Neuronal stem cell (in vitro differentiated cells): ENCODE measurements around the gene SHMT2.

Experiments
- DNase-seq: peaks from one replicate; pipeline ENCODE4 v3.0.0-alpha.2; 2013; ENCODE audit warnings: low spot score
- H2AFZ ChIP-seq: one replicate; pipeline ENCODE4 v1.6.1; 2013; ENCODE audit warnings: mild to moderate bottlenecking, low read length, inconsistent platforms
- H2AK5ac ChIP-seq: 2 replicates; pipeline ENCODE4 v1.6.1; 2013; ENCODE audit warnings: low read depth, mild to moderate bottlenecking, inconsistent platforms, low read length, moderate library complexity, mixed read lengths
- H2BK120ac ChIP-seq: 2 replicates; pipeline ENCODE4 v1.6.1; 2013; ENCODE audit warnings: low read depth, mild to moderate bottlenecking, inconsistent platforms, low read length, moderate library complexity, mixed read lengths
- H2BK12ac ChIP-seq: one replicate; pipeline ENCODE4 v1.6.1; 2013; ENCODE audit warnings: low read length, inconsistent platforms
- H2BK15ac ChIP-seq: 2 replicates; pipeline ENCODE4 v1.6.1; 2013; ENCODE audit warnings: mild to moderate bottlenecking, low read length, inconsistent platforms, mixed read lengths
- H2BK5ac ChIP-seq: one replicate; pipeline ENCODE4 v1.6.1; 2013; ENCODE audit warnings: inconsistent platforms, mild to moderate bottlenecking, low read length, moderate library complexity
- H3K14ac ChIP-seq: one replicate; pipeline ENCODE4 v1.6.1; 2013; ENCODE audit warnings: low read length, inconsistent platforms
- H3K18ac ChIP-seq: 2 replicates; pipeline ENCODE4 v1.6.1; 2013; ENCODE audit warnings: low read length, inconsistent platforms
- H3K23ac ChIP-seq: 2 replicates; pipeline ENCODE4 v1.6.1; 2013; ENCODE audit warnings: low read depth, mild to moderate bottlenecking, mixed read lengths, low read length, inconsistent platforms; ENCODE audit not compliant: poor library complexity
- H3K27ac ChIP-seq: replicated peaks from 3 replicates; pipeline ENCODE4 v1.5.1; 2013; ENCODE audit warnings: low read length, inconsistent platforms
- H3K27me3 ChIP-seq, 3 experiments: 2 replicates each; pipeline ENCODE4 v1.6.1; 2013; ENCODE audit warnings: low read length in 3 of 3, mild to moderate bottlenecking in 2 of 3, inconsistent platforms in 1 of 3, low read depth in 1 of 3, mixed read lengths in 1 of 3, moderate library complexity in 1 of 3; ENCODE audit not compliant: control insufficient read depth in 3 of 3, insufficient read depth in 3 of 3
- H3K36me3 ChIP-seq, 2 donors: replicated peaks in 1 of 2; 2 replicates each; pipeline ENCODE4 v1.6.1; 2013; ENCODE audit warnings: low read length in 2 of 2; ENCODE audit not compliant: control insufficient read depth in 2 of 2, insufficient read depth in 2 of 2
- H3K4ac ChIP-seq: 2 replicates; pipeline ENCODE4 v1.6.1; 2013; ENCODE audit warnings: inconsistent platforms, mild to moderate bottlenecking, low read length, moderate library complexity
- H3K4me1 ChIP-seq, 2 donors: 1 replicate in 1 of 2; 2 replicates in 1 of 2; pipeline ENCODE4 v1.6.1; 2013; ENCODE audit warnings: low read length in 2 of 2, low read depth in 1 of 2; ENCODE audit not compliant: control insufficient read depth in 2 of 2, insufficient read depth in 1 of 2
- H3K4me2 ChIP-seq: one replicate; pipeline ENCODE4 v1.6.1; 2013; ENCODE audit warnings: mild to moderate bottlenecking, low read length, inconsistent platforms; ENCODE audit not compliant: insufficient read depth, poor library complexity, severe bottlenecking
- H3K4me3 ChIP-seq, 2 donors: 2 replicates each; pipeline ENCODE4 v1.5.1; 2013; ENCODE audit warnings: low read length in 2 of 2, mild to moderate bottlenecking in 2 of 2, inconsistent platforms in 1 of 2, moderate library complexity in 1 of 2
- H3K79me1 ChIP-seq: one replicate; pipeline ENCODE4 v1.6.1; 2013; ENCODE audit warnings: low read depth, mild to moderate bottlenecking, inconsistent platforms, low read length, moderate library complexity
- H3K9ac ChIP-seq: one replicate; pipeline ENCODE4 v1.6.1; 2013; ENCODE audit warnings: mild to moderate bottlenecking, low read depth, low read length, inconsistent platforms; ENCODE audit not compliant: poor library complexity
- H3K9me3 ChIP-seq, 2 donors: replicated peaks in 1 of 2; 2 replicates each; pipeline versions ENCODE3 to v1.6.1; 2013; ENCODE audit warnings: low read length in 2 of 2, mild to moderate bottlenecking in 2 of 2, inconsistent platforms in 1 of 2, low read depth in 1 of 2, mixed read lengths in 1 of 2, moderate library complexity in 1 of 2; ENCODE audit not compliant: control insufficient read depth in 2 of 2, insufficient read depth in 1 of 2
- H4K8ac ChIP-seq: one replicate; pipeline ENCODE4 v1.6.1; 2013; ENCODE audit warnings: low read depth, mild to moderate bottlenecking, inconsistent platforms, low read length, moderate library complexity
- H4K91ac ChIP-seq: one replicate; pipeline ENCODE4 v1.6.1; 2013; ENCODE audit warnings: low read length, low read depth, mild to moderate bottlenecking, inconsistent platforms; ENCODE audit not compliant: poor library complexity
- WGBS, 2 donors: extraction: QIAGEN DNeasy Blood & Tissue Kit; methylation state at CpG; one replicate each; pipeline ENCODE4 v1.1.7; 2013; ENCODE audit warnings: missing lambda C conversion rate in 2 of 2, mixed read lengths in 1 of 2; ENCODE audit not compliant: insufficient read length in 2 of 2, insufficient replicate concordance in 1 of 2; ENCODE audit errors: extremely low coverage in 2 of 2; 5-methylcytosine and 5-hydroxymethylcytosine counted together

Gene SHMT2

GRCh38 chr12:57187222-57188089, 42.1 kb upstream of the SHMT2 start:
- no peak overlapping the region for H3K4ac ChIP-seq
- no CpG with 5 or more reads among the region's 21 CpGs for WGBS, 2 donors

DNA sequence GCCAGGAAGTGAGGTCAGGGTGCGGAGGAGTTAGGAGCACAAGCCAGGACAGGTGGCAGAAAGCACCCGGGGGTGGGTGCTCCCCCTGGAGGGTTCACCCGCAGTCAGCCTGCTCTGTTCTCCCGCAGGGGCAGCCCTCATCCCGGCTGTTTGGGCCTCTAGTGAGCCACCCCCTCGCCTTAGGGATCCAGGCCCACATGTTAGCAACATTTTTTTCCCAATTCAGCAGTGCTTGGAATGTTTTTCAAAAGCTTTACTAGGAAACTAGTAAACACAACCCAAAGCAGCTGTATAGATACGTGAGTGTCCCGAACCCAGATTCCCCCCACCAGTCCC, 41.5 kb upstream of the SHMT2 start:
- Histone ChIP-seq H3K14ac (no peak overlapping the region), H4K91ac (no peak overlapping the region), H3K4me2 (no peak overlapping the region), H4K8ac (no peak overlapping the region), H3K36me3 (peaks cover 90 to 100% of the 10 kb centered on the region in 2 donors), H2AFZ (no peak overlapping the region), H3K18ac (no peak overlapping the region), H3K4me1 (no peaks in the 10 kb centered on the region), H2BK12ac (no peak overlapping the region), H3K9ac (no peak overlapping the region), H3K9me3 (peaks cover 0 to 7% of the 10 kb centered on the region in 2 donors), H2BK120ac (no peak overlapping the region), H3K79me1 (peaks cover 13% of the 10 kb centered on the region), H3K4me3 (no peak overlapping the region), H3K23ac (no peak overlapping the region), H2AK5ac (no peak overlapping the region), H3K4ac (no peak overlapping the region), H2BK15ac (no peak overlapping the region), H3K27ac (no peak overlapping the region), H3K27me3 (no peaks in the 10 kb centered on the region), H2BK5ac (no peak overlapping the region)
- no peak for DNase-seq
- WGBS, 2 donors = no CpG with 5 or more reads among the region's 8 CpGs

More at GRCh38 chr12:57187222-57188089, 42.1 kb upstream of the SHMT2 start:
- no peak overlapping the region for H2AK5ac ChIP-seq
- H4K91ac ChIP-seq = no peak overlapping the region
- no peak overlapping the region for H2BK12ac ChIP-seq
- H2BK5ac ChIP-seq = no peak overlapping the region
- H3K4me3 ChIP-seq = no peak overlapping the region
- no peak overlapping the region for H3K14ac ChIP-seq
- H3K4me2 ChIP-seq = no peak overlapping the region
- no peaks in the 10 kb centered on the region for H3K4me1 ChIP-seq
- no peak overlapping the region for H4K8ac ChIP-seq
- DNase-seq = no peak
- H3K23ac ChIP-seq = no peak overlapping the region
- H3K79me1 ChIP-seq = peaks cover 13% of the 10 kb centered on the region
- H3K27ac ChIP-seq = no peak overlapping the region
- H3K18ac ChIP-seq = no peak overlapping the region
- no peak overlapping the region for H2BK15ac ChIP-seq
- peaks cover 84 to 98% of the 10 kb centered on the region in 2 donors for H3K36me3 ChIP-seq
- H3K27me3 ChIP-seq = no peaks in the 10 kb centered on the region
- H3K9ac ChIP-seq = no peak overlapping the region
- H2BK120ac ChIP-seq = no peak overlapping the region
- no peak overlapping the region for H2AFZ ChIP-seq
- peaks cover 0 to 7% of the 10 kb centered on the region in 2 donors for H3K9me3 ChIP-seq

GRCh38 chr12:57190037-57190436, 39.5 kb upstream of the SHMT2 start:
- Histone ChIP-seq H3K27ac (no peak overlapping the region), H2AFZ (no peak overlapping the region), H3K4ac (no peak overlapping the region), H2BK15ac (no peak overlapping the region), H3K9ac (no peak overlapping the region), H3K4me2 (no peak overlapping the region), H4K91ac (no peak overlapping the region), H3K79me1 (peaks cover 8% of the 10 kb centered on the region), H2BK5ac (no peak overlapping the region), H3K36me3 (peaks cover 90 to 100% of the 10 kb centered on the region in 2 donors), H3K18ac (no peak overlapping the region), H3K4me3 (no peak overlapping the region), H3K4me1 (no peaks in the 10 kb centered on the region), H3K27me3 (no peaks in the 10 kb centered on the region), H3K23ac (no peak overlapping the region), H2BK120ac (no peak overlapping the region), H2BK12ac (no peak overlapping the region), H2AK5ac (no peak overlapping the region), H3K9me3 (peaks cover 0 to 7% of the 10 kb centered on the region in 2 donors), H3K14ac (no peak overlapping the region), H4K8ac (no peak overlapping the region)
- no CpG with 5 or more reads among the region's 6 CpGs for WGBS, 2 donors
- no peak for DNase-seq

- Histone ChIP-seq H4K91ac (no peak overlapping the region), H3K18ac (no peak overlapping the region), H3K4ac (no peak overlapping the region), H3K14ac (peak overlapping the region; percentile 56), H3K4me1 (no peaks in the 10 kb centered on the region), H3K4me3 (no peak overlapping the region), H2BK15ac (no peak overlapping the region), H3K79me1 (peaks cover 5% of the 10 kb centered on the region), H3K4me2 (no peak overlapping the region), H2BK5ac (no peak overlapping the region), H3K9me3 (peaks cover 0 to 7% of the 10 kb centered on the region in 2 donors), H3K9ac (no peak overlapping the region), H2AFZ (no peak overlapping the region), H3K36me3 (peaks cover 90 to 100% of the 10 kb centered on the region in 2 donors), H2BK12ac (no peak overlapping the region), H2BK120ac (no peak overlapping the region), H2AK5ac (no peak overlapping the region), H4K8ac (no peak overlapping the region), H3K23ac (peak overlapping the region; percentile 93), H3K27me3 (no peaks in the 10 kb centered on the region), H3K27ac (no peak overlapping the region)
- no CpG with 5 or more reads among the region's 23 CpGs for WGBS, 2 donors
- no peak for DNase-seq
These were observed 38.7 kb upstream of the SHMT2 start for GRCh38 chr12:57190821-57191220.
